IPS DF 19.7 (cell line): ENCODE data around the gene CD33.
"Not testable (repeated sequence)": the region's sequence is repeated elsewhere in the genome, so short reads cannot be mapped to it uniquely, and the experiment has no call there.

Source experiments
- DNase-seq: peaks from one replicate; pipeline ENCODE4 v3.0.0-alpha.2; 2013; ENCODE audit warnings: low read depth, low spot score

The CD33 gene

GRCh38 chr19:51224898-51225393 lies at the start of gene CD33:
TSS of gene CD33 (plus strand) at chr19:51225080. CDS start at chr19:51225119, 39 bp downstream.
- not testable (repeated sequence) for DNase-seq

- no peak for DNase-seq
Observed at GRCh38 chr19:51179256-51179655, 45.6 kb upstream of the CD33 start.

GRCh38 chr19:51181377-51181912 lies 43.4 kb upstream of the CD33 start:
- no peak for DNase-seq

- DNase-seq, result peak; percentile 93
Observed at GRCh38 chr19:51181913-51182419, 42.9 kb upstream of the CD33 start.

- no peak for DNase-seq
Observed at GRCh38 chr19:51183629-51184028, 41.3 kb upstream of the CD33 start.

GRCh38 chr19:51185069-51185867 lies 39.6 kb upstream of the CD33 start:
- DNase-seq, result no peak

GRCh38 chr19:51185868-51186215 lies 39.0 kb upstream of the CD33 start:
- DNase-seq, result no peak

GRCh38 chr19:51186323-51186722 lies 38.6 kb upstream of the CD33 start:
- no peak for DNase-seq

GRCh38 chr19:51187395-51188226 lies 37.3 kb upstream of the CD33 start:
- no peak for DNase-seq

GRCh38 chr19:51188227-51188559 lies 36.7 kb upstream of the CD33 start:
- DNase-seq, result no peak

- DNase-seq, result no peak
Observed at GRCh38 chr19:51192689-51193088, 32.2 kb upstream of the CD33 start.

- DNase-seq, result no peak
Observed at GRCh38 chr19:51194527-51195315, 30.2 kb upstream of the CD33 start.

GRCh38 chr19:51195316-51195586 lies 29.6 kb upstream of the CD33 start:
- no peak for DNase-seq

GRCh38 chr19:51195616-51196015 lies 29.3 kb upstream of the CD33 start:
- no peak for DNase-seq

- DNase-seq, result no peak
Observed at GRCh38 chr19:51196181-51196580, 28.7 kb upstream of the CD33 start.

- no peak for DNase-seq
Observed at GRCh38 chr19:51198641-51199040, 26.2 kb upstream of the CD33 start.

- no peak for DNase-seq
Observed at GRCh38 chr19:51200071-51200666, 24.7 kb upstream of the CD33 start.

GRCh38 chr19:51201712-51202111 lies 23.2 kb upstream of the CD33 start:
- DNase-seq, result no peak

GRCh38 chr19:51203916-51204315 lies 21.0 kb upstream of the CD33 start:
- no peak for DNase-seq

- no peak for DNase-seq
Observed at GRCh38 chr19:51204321-51204720, 20.6 kb upstream of the CD33 start.

- DNase-seq, result no peak
Observed at GRCh38 chr19:51207747-51208146, 17.1 kb upstream of the CD33 start.
